ENCODE data around the gene CRYGD.

The CRYGD gene

DNA sequence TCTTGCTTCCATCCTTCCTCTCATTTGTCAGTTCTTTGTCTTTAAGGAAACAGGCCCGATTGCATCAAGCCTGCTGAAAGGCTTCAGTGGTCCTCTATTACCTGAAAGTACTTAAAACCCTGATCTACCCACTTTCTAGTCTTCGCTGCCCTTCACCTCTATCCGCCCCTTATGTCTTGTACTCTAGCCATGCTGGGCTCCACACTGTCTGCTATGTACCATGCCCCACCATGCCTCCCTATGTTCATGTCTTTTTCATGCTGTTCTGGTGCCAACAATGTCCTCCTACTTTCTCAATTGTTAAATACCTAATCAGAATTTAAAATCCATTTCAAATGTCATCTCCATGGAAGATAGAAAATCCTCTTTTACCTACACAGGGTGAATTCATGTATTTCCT lies 28.2 kb downstream of the CRYGD start:
- no peak for TF ChIP-seq SNAI2 (CRISPR knock-in tag; IDR thresholded peaks at IDR 0.05)
- TF ChIP-seq ZC3H10 (CRISPR knock-in tag; IDR thresholded peaks at IDR 0.05): no peak
- no peak for TF ChIP-seq ZNF70 (CRISPR knock-in tag; IDR thresholded peaks at IDR 0.05)
- TF ChIP-seq ISL1 (CRISPR knock-in tag; IDR thresholded peaks at IDR 0.05): no peak
- TF ChIP-seq TCF4 (CRISPR knock-in tag; IDR thresholded peaks at IDR 0.05; ENCODE audit: borderline replicate concordance): no peak
- TF ChIP-seq, protein P1, sequence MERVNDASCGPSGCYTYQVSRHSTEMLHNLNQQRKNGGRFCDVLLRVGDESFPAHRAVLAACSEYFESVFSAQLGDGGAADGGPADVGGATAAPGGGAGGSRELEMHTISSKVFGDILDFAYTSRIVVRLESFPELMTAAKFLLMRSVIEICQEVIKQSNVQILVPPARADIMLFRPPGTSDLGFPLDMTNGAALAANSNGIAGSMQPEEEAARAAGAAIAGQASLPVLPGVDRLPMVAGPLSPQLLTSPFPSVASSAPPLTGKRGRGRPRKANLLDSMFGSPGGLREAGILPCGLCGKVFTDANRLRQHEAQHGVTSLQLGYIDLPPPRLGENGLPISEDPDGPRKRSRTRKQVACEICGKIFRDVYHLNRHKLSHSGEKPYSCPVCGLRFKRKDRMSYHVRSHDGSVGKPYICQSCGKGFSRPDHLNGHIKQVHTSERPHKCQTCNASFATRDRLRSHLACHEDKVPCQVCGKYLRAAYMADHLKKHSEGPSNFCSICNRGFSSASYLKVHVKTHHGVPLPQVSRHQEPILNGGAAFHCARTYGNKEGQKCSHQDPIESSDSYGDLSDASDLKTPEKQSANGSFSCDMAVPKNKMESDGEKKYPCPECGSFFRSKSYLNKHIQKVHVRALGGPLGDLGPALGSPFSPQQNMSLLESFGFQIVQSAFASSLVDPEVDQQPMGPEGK (CRISPR knock-in tag; IDR thresholded peaks at IDR 0.05; ENCODE audit: borderline replicate concordance): no peak
- no peak for TF ChIP-seq ESRRG (CRISPR knock-in tag; IDR thresholded peaks at IDR 0.05)
- no peak for TF ChIP-seq ZNF8 (CRISPR knock-in tag; IDR thresholded peaks at IDR 0.05)
- no peak for ATAC-seq

DNA sequence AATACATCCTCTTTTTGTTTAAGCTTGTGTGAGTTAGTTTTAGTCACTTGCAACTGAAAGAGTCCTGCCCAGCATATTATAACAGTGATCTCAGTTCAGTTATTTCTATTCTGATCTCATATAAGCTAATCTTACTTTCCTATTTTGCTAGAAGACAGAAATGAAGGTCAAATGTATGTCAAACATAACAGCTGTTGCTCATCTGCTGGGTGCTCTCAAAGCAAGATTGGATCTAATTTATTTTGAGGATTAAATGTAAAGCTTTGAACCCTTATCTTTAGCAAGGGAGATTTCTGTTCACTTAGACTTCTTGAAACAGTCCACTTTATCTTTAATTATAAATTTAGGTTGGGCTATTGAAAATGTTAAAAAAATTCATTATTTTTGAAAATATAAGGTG lies 31.2 kb downstream of the CRYGD start:
- TF ChIP-seq PPARA (CRISPR knock-in tag; IDR thresholded peaks at IDR 0.05; ENCODE audit: borderline replicate concordance): no peak
- TF ChIP-seq TCF4 (CRISPR knock-in tag; IDR thresholded peaks at IDR 0.05; ENCODE audit: borderline replicate concordance): peak; percentile 63
- no peak for ATAC-seq

DNA sequence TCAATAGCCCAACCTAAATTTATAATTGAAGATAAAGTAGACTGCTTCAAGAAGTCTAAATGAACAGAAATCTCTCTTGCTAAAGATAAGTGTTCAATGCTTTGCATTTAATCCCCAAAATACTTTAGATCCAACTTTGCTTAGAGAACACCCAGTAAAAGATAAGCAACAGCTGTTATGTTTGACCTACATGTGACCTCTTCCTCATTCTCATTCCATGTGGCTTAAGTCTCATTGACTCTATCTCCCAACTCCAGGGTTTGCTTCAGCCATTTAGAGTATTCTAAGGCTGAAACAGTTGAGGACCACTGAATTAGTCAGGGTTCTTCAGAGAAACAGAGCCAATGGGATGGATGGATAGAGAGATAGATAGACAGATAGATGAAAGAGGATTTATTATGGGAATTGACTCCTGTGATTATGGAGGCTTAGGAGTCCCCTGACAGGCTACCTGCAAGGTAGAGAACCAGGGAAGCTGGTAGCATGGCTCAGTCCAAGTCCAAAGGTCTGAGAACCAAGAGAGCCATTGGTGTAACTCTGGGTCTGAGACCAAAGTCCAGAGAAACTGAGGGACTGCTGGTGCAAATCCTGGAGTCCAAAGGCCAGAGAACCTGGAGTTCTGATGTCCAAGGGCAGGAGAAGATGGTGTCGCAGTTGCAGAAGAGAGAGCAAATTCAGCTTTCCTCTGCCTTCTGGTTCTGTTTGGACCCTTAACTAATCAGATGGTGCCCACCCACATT lies 32.1 kb downstream of the CRYGD start:
- TF ChIP-seq ZNF70 (CRISPR knock-in tag; IDR thresholded peaks at IDR 0.05) (no peak), SNAI2 (CRISPR knock-in tag; IDR thresholded peaks at IDR 0.05) (no peak), BACH2 (CRISPR knock-in tag; IDR thresholded peaks at IDR 0.05; ENCODE audit: borderline replicate concordance) (no peak), OSR1 (CRISPR knock-in tag; IDR thresholded peaks at IDR 0.05) (no peak), ZNF8 (CRISPR knock-in tag; IDR thresholded peaks at IDR 0.05) (no peak), ZNF565 (CRISPR knock-in tag; conservative IDR thresholded peaks at IDR 0.05; ENCODE audit: low read depth) (no peak), GLIS3 (CRISPR knock-in tag; IDR thresholded peaks at IDR 0.05) (no peak)
- TF ChIP-seq, protein P2, sequence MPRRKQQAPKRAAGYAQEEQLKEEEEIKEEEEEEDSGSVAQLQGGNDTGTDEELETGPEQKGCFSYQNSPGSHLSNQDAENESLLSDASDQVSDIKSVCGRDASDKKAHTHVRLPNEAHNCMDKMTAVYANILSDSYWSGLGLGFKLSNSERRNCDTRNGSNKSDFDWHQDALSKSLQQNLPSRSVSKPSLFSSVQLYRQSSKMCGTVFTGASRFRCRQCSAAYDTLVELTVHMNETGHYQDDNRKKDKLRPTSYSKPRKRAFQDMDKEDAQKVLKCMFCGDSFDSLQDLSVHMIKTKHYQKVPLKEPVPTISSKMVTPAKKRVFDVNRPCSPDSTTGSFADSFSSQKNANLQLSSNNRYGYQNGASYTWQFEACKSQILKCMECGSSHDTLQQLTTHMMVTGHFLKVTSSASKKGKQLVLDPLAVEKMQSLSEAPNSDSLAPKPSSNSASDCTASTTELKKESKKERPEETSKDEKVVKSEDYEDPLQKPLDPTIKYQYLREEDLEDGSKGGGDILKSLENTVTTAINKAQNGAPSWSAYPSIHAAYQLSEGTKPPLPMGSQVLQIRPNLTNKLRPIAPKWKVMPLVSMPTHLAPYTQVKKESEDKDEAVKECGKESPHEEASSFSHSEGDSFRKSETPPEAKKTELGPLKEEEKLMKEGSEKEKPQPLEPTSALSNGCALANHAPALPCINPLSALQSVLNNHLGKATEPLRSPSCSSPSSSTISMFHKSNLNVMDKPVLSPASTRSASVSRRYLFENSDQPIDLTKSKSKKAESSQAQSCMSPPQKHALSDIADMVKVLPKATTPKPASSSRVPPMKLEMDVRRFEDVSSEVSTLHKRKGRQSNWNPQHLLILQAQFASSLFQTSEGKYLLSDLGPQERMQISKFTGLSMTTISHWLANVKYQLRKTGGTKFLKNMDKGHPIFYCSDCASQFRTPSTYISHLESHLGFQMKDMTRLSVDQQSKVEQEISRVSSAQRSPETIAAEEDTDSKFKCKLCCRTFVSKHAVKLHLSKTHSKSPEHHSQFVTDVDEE (CRISPR knock-in tag; IDR thresholded peaks at IDR 0.05): no peak

DNA sequence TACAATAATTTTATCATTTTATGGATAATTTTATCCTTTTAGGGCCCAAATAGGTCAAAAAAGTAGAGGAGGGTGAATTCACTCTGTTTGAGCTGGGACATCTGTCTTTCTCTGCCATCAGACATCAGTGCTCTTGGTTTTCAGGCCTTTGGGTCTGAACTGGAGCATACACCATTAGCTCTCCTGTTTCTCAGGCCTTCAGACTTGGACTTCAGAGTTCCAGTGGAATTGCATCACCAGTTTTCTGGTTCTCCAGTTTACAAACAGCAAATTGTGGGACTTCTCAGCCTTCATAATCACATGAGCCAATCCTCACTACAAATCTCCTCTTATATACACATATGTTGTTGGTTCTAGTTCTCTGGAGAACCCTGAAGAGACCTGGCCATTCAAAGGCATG lies 33.9 kb downstream of the CRYGD start:
- TF ChIP-seq ZNF8 (CRISPR knock-in tag; IDR thresholded peaks at IDR 0.05) (no peak), TCF4 (CRISPR knock-in tag; IDR thresholded peaks at IDR 0.05; ENCODE audit: borderline replicate concordance) (no peak), ZFP3 (CRISPR knock-in tag; IDR thresholded peaks at IDR 0.05) (no peak), CSDC2 (CRISPR knock-in tag; IDR thresholded peaks at IDR 0.05) (no peak), ISL1 (CRISPR knock-in tag; IDR thresholded peaks at IDR 0.05) (no peak), BACH2 (CRISPR knock-in tag; IDR thresholded peaks at IDR 0.05; ENCODE audit: borderline replicate concordance) (no peak), OSR1 (CRISPR knock-in tag; IDR thresholded peaks at IDR 0.05) (no peak), RARB (CRISPR knock-in tag; IDR thresholded peaks at IDR 0.05) (no peak), ZFP30 (CRISPR knock-in tag; IDR thresholded peaks at IDR 0.05) (no peak)
- TF ChIP-seq, protein P2 (CRISPR knock-in tag; IDR thresholded peaks at IDR 0.05): no peak
- TF ChIP-seq, protein P3, sequence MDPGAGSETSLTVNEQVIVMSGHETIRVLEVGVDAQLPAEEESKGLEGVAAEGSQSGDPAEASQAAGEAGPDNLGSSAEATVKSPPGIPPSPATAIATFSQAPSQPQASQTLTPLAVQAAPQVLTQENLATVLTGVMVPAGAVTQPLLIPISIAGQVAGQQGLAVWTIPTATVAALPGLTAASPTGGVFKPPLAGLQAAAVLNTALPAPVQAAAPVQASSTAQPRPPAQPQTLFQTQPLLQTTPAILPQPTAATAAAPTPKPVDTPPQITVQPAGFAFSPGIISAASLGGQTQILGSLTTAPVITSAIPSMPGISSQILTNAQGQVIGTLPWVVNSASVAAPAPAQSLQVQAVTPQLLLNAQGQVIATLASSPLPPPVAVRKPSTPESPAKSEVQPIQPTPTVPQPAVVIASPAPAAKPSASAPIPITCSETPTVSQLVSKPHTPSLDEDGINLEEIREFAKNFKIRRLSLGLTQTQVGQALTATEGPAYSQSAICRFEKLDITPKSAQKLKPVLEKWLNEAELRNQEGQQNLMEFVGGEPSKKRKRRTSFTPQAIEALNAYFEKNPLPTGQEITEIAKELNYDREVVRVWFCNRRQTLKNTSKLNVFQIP (CRISPR knock-in tag; IDR thresholded peaks at IDR 0.05; ENCODE audit: borderline replicate concordance, low read depth): no peak
- ATAC-seq: no peak

More for the DNA sequence above, 32.1 kb downstream of the CRYGD start:
- no peak for ATAC-seq

Measured in SK-N-SH treated with all-trans-retinoic acid at 6 μM for 48 hours (cell line).